OCI-LY1 (cell line): Measurements from ENCODE around the gene RNF34.

Experiments used
- CTCF ChIP-seq: fragments of 200-600 bp; sonication (generic), shearing (Covaris generic); IDR thresholded peaks from 2 replicates; pipeline ENCODE4 v1.5.1; 2017; ENCODE audit warnings: mild to moderate bottlenecking, antibody characterized with exemption, low read length, moderate library complexity, mixed read lengths
- EZH2 ChIP-seq: fragments of 200-600 bp; sonication (generic), shearing (Covaris generic); IDR thresholded peaks from 2 replicates; pipeline ENCODE4 v1.8.0; 2017; ENCODE audit warnings: borderline replicate concordance, mixed run types, mild to moderate bottlenecking, antibody characterized with exemption, low read length, moderate library complexity, mixed read lengths

- TF ChIP-seq CTCF (no peak), EZH2 (no peak)
These were observed 8.1 kb upstream of the RNF34 start for GRCh38 chr12:121391619-121392324.
